HepG2 (cell line): ENCODE data around the gene TREM1.

Source experiments
- EHMT2 ChIP-seq: fragments of 200-600 bp; sonication (generic); IDR thresholded peaks from 2 replicates; pipeline ENCODE4 v1.7.0; 2017; ENCODE audit warnings: antibody characterized with exemption, low read depth, low read length, borderline replicate concordance
- JUND ChIP-seq: sonication (generic); formaldehyde crosslinking; IDR thresholded peaks from 2 replicates; pipeline ENCODE4 v1.8.0; 2022; ENCODE audit warnings: mild to moderate bottlenecking, missing genetic modification reagents
- REPIN1 ChIP-seq: sonication (generic); formaldehyde crosslinking; IDR thresholded peaks from 2 replicates; pipeline ENCODE4 v1.8.0; 2022; ENCODE audit warnings: missing genetic modification reagents, low read depth, mild to moderate bottlenecking, borderline replicate concordance
- ZBTB7A ChIP-seq: sonication (generic); formaldehyde crosslinking; IDR thresholded peaks from 2 replicates; pipeline ENCODE4 v1.8.0; 2022; ENCODE audit warnings: mild to moderate bottlenecking, missing genetic modification reagents
- ZBTB8A ChIP-seq: sonication (generic); formaldehyde crosslinking; IDR thresholded peaks from 2 replicates; pipeline ENCODE4 v1.4.0; 2020; ENCODE audit warnings: mild to moderate bottlenecking, low read depth, missing genetic modification reagents, borderline replicate concordance
- TF ChIP-seq, protein P1 (sequence below): sonication (generic); formaldehyde crosslinking; IDR thresholded peaks from 2 replicates; pipeline ENCODE4 v1.8.0; 2022; ENCODE audit warnings: mild to moderate bottlenecking, missing genetic modification reagents

- TF ChIP-seq JUND (CRISPR knock-in tag) (no peak), ZBTB7A (CRISPR knock-in tag) (no peak), ZBTB8A (CRISPR knock-in tag) (no peak), REPIN1 (CRISPR knock-in tag) (no peak), EHMT2 (no peak)
- TF ChIP-seq, protein P1, sequence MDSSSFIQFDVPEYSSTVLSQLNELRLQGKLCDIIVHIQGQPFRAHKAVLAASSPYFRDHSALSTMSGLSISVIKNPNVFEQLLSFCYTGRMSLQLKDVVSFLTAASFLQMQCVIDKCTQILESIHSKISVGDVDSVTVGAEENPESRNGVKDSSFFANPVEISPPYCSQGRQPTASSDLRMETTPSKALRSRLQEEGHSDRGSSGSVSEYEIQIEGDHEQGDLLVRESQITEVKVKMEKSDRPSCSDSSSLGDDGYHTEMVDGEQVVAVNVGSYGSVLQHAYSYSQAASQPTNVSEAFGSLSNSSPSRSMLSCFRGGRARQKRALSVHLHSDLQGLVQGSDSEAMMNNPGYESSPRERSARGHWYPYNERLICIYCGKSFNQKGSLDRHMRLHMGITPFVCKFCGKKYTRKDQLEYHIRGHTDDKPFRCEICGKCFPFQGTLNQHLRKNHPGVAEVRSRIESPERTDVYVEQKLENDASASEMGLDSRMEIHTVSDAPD: no peak
Measured at GRCh38 chr6:41325446-41326066, 39.1 kb upstream of the TREM1 start.
